ENCODE measurements around the gene FKBP6.

GRCh38 chr7:73329861-73330581 lies 2.1 kb downstream of the FKBP6 start:
- TF ChIP-seq CTCF (IDR thresholded peaks at IDR 0.05) (no peak), POLR2A (IDR thresholded peaks at IDR 0.05) (no peak)

Data from right lobe of liver (tissue), 4 donors.